ENCODE results near the gene OR2D3.
"Not testable (repeated sequence)": the region's sequence is repeated elsewhere in the genome, so short reads cannot be mapped to it uniquely, and the experiment has no call there.

OR2D3 gene

GRCh38 chr11:6895010-6895409 is 25.8 kb upstream of the OR2D3 start:
- Mint-ChIP-seq H3K27me3 (ENCODE audit: low read depth, poor library complexity) (no peaks in the 10 kb centered on the region), H3K4me1 (no peaks in the 10 kb centered on the region), H3K4me3 (no peak overlapping the region), H3K27ac (no peak overlapping the region), H3K9me3 (no peaks in the 10 kb centered on the region), H3K36me3 (ENCODE audit: low read depth) (no peaks in the 10 kb centered on the region)
- no peak for TF ChIP-seq CTCF (IDR thresholded peaks at IDR 0.05)
- DNase-seq: no peak

GRCh38 chr11:6898911-6899310 is 21.9 kb upstream of the OR2D3 start:
- Mint-ChIP-seq H3K4me3 (no peak overlapping the region), H3K27ac (no peak overlapping the region), H3K27me3 (ENCODE audit: low read depth, poor library complexity) (no peaks in the 10 kb centered on the region), H3K36me3 (ENCODE audit: low read depth) (no peaks in the 10 kb centered on the region), H3K9me3 (peaks cover 1% of the 10 kb centered on the region), H3K4me1 (no peaks in the 10 kb centered on the region)
- TF ChIP-seq CTCF (IDR thresholded peaks at IDR 0.05): no peak
- DNase-seq: no peak

GRCh38 chr11:6900327-6900999 is 20.3 kb upstream of the OR2D3 start:
- no peak for TF ChIP-seq CTCF (IDR thresholded peaks at IDR 0.05)
- DNase-seq: no peak

GRCh38 chr11:6904804-6905203 is 16.0 kb upstream of the OR2D3 start:
- H3K27ac Mint-ChIP-seq; H3K4me1 Mint-ChIP-seq; H3K4me3 Mint-ChIP-seq; H3K36me3 Mint-ChIP-seq (ENCODE audit: low read depth); H3K27me3 Mint-ChIP-seq (ENCODE audit: low read depth, poor library complexity); DNase-seq: not testable (repeated sequence)
- H3K9me3 Mint-ChIP-seq: peaks cover 26% of the 10 kb centered on the region

More at GRCh38 chr11:6900327-6900999, 20.3 kb upstream of the OR2D3 start:
- H3K4me3 Mint-ChIP-seq: no peak overlapping the region
- no peaks in the 10 kb centered on the region for H3K36me3 Mint-ChIP-seq (ENCODE audit: low read depth)
- H3K9me3 Mint-ChIP-seq: peaks cover 14% of the 10 kb centered on the region
- no peak overlapping the region for H3K27ac Mint-ChIP-seq
- no peaks in the 10 kb centered on the region for H3K4me1 Mint-ChIP-seq
- no peaks in the 10 kb centered on the region for H3K27me3 Mint-ChIP-seq (ENCODE audit: low read depth, poor library complexity)

- no peak for TF ChIP-seq CTCF (IDR thresholded peaks at IDR 0.05)
- H3K27me3 Mint-ChIP-seq (ENCODE audit: low read depth, poor library complexity): no peaks in the 10 kb centered on the region
Measured at GRCh38 chr11:6911378-6911777, 9.4 kb upstream of the OR2D3 start.

GRCh38 chr11:6911948-6912347 is 8.9 kb upstream of the OR2D3 start:
- H3K36me3 Mint-ChIP-seq (ENCODE audit: low read depth): no peaks in the 10 kb centered on the region
- H3K27me3 Mint-ChIP-seq (ENCODE audit: low read depth, poor library complexity): no peaks in the 10 kb centered on the region
- H3K4me1 Mint-ChIP-seq: no peaks in the 10 kb centered on the region
- no peak overlapping the region for H3K4me3 Mint-ChIP-seq
- H3K27ac Mint-ChIP-seq: no peak overlapping the region
- H3K9me3 Mint-ChIP-seq: peaks cover 5% of the 10 kb centered on the region
- no peak for TF ChIP-seq CTCF (IDR thresholded peaks at IDR 0.05)
- DNase-seq: no peak

More at GRCh38 chr11:6911378-6911777, 9.4 kb upstream of the OR2D3 start:
- Mint-ChIP-seq H3K4me1 (no peaks in the 10 kb centered on the region), H3K27ac (no peak overlapping the region), H3K36me3 (ENCODE audit: low read depth) (no peaks in the 10 kb centered on the region), H3K4me3 (no peak overlapping the region), H3K9me3 (peaks cover 7% of the 10 kb centered on the region)
- DNase-seq: no peak
